Natural killer cell treated with Interleukin-12 subunit alpha and Interleukin-12 subunit beta and Interleukin-15 and Interleukin-18, amount 100 ng/mL, for 72 hours (primary cell): Measurements from ENCODE around the gene MAML3. TPM values are rescaled to one million over a fixed set of nuclear protein-coding genes. Genes with fewer than 3 reads are reported as not detected.

Experiments
- ATAC-seq, 2 donors: fragments of 150-1000 bp; cut with Tn5 transposase in 1 of 2; sonication (Bioruptor Pico), chemical (Tn5 transposase) in 1 of 2; 2 replicates each; pipeline ENCODE4 v1.10.0; 2021
- DNase-seq: peaks from one replicate; pipeline ENCODE4 v3.0.0; 2022; ENCODE audit warnings: low spot score
- H3K27ac Mint-ChIP-seq, 2 donors: 1 replicate in 1 of 2; 2 replicates in 1 of 2; pipeline ENCODE4 v1.8.0; 2022; ENCODE audit warnings: mixed read lengths in 2 of 2, mild to moderate bottlenecking in 1 of 2, moderate library complexity in 1 of 2
- H3K27me3 Mint-ChIP-seq, 2 donors: 1 replicate in 1 of 2; 2 replicates in 1 of 2; pipeline ENCODE4 v1.8.0; 2022; ENCODE audit warnings: mixed read lengths in 2 of 2
- H3K36me3 Mint-ChIP-seq: one replicate; pipeline ENCODE4 v1.8.0; 2022; ENCODE audit warnings: mixed read lengths
- H3K4me1 Mint-ChIP-seq, 2 donors: 1 replicate in 1 of 2; 2 replicates in 1 of 2; pipeline ENCODE4 v1.8.0; 2022; ENCODE audit warnings: low read depth in 2 of 2, mixed read lengths in 2 of 2, mild to moderate bottlenecking in 1 of 2
- H3K4me3 Mint-ChIP-seq: one replicate; pipeline ENCODE4 v1.8.0; 2022; ENCODE audit warnings: mixed read lengths
- H3K9me3 Mint-ChIP-seq: 2 replicates; pipeline ENCODE4 v1.8.0; 2022; ENCODE audit warnings: mixed read lengths
- total RNA-seq, 2 donors: library from RNA; stranded (reverse); gene quantifications; one replicate each; pipeline ENCODE4 v1.2.3, GENCODE V29; 2022

The MAML3 gene
- total RNA-seq, 2 donors from 2014 or later = 0.40 to 1.3 TPM

GRCh38 chr4:139761461-139761860 is 392.5 kb downstream of the MAML3 start:
- H3K27ac Mint-ChIP-seq = no peak overlapping the region
- DNase-seq (no peak), ATAC-seq (no peak)
- H3K4me3 Mint-ChIP-seq = no peak overlapping the region
- no peaks in the 10 kb centered on the region for H3K9me3 Mint-ChIP-seq
- peaks cover 5 to 13% of the 10 kb centered on the region in 2 donors for H3K27me3 Mint-ChIP-seq
- no peaks in the 10 kb centered on the region for H3K36me3 Mint-ChIP-seq
- peaks cover 0 to 5% of the 10 kb centered on the region in 2 donors for H3K4me1 Mint-ChIP-seq

- Mint-ChIP-seq H3K27ac (no peak overlapping the region), H3K4me3 (no peak overlapping the region), H3K36me3 (no peaks in the 10 kb centered on the region)
Measured at GRCh38 chr4:139760567-139760966, 393.4 kb downstream of the MAML3 start.

GRCh38 chr4:139759097-139759496 is 394.9 kb downstream of the MAML3 start:
- DNase-seq (no peak), ATAC-seq (no peak)
- no peak overlapping the region for H3K4me3 Mint-ChIP-seq
- H3K9me3 Mint-ChIP-seq = no peaks in the 10 kb centered on the region
- peaks cover 4 to 19% of the 10 kb centered on the region in 2 donors for H3K27me3 Mint-ChIP-seq
- H3K4me1 Mint-ChIP-seq = peaks cover 0 to 5% of the 10 kb centered on the region in 2 donors
- H3K36me3 Mint-ChIP-seq = no peaks in the 10 kb centered on the region
- H3K27ac Mint-ChIP-seq = peak overlapping the region in 1 of 2 donors; percentile 73

More at GRCh38 chr4:139760567-139760966, 393.4 kb downstream of the MAML3 start:
- ATAC-seq = no peak
- no peak for DNase-seq
- peaks cover 0 to 5% of the 10 kb centered on the region in 2 donors for H3K4me1 Mint-ChIP-seq
- no peaks in the 10 kb centered on the region for H3K9me3 Mint-ChIP-seq
- peaks cover 4 to 13% of the 10 kb centered on the region in 2 donors for H3K27me3 Mint-ChIP-seq

- Mint-ChIP-seq H3K27ac (no peak overlapping the region), H3K27me3 (peaks cover 4 to 19% of the 10 kb centered on the region in 2 donors), H3K36me3 (no peaks in the 10 kb centered on the region), H3K9me3 (no peaks in the 10 kb centered on the region), H3K4me3 (no peak overlapping the region), H3K4me1 (peaks cover 0 to 5% of the 10 kb centered on the region in 2 donors)
- DNase-seq (no peak), ATAC-seq (no peak)
Measured at GRCh38 chr4:139756391-139757180, 397.4 kb downstream of the MAML3 start.

GRCh38 chr4:139754938-139755337 is 399.0 kb downstream of the MAML3 start:
- H3K4me3 Mint-ChIP-seq = no peak overlapping the region
- H3K9me3 Mint-ChIP-seq = no peaks in the 10 kb centered on the region
- no peak overlapping the region for H3K27ac Mint-ChIP-seq
- no peaks in the 10 kb centered on the region for H3K36me3 Mint-ChIP-seq
- H3K4me1 Mint-ChIP-seq = peaks cover 0 to 5% of the 10 kb centered on the region in 2 donors
- ATAC-seq (no peak), DNase-seq (no peak)
- peaks cover 4 to 19% of the 10 kb centered on the region in 2 donors for H3K27me3 Mint-ChIP-seq

- DNase-seq = no peak
- no peaks in the 10 kb centered on the region for H3K9me3 Mint-ChIP-seq
- ATAC-seq = no peak
- H3K4me3 Mint-ChIP-seq = no peak overlapping the region
- H3K27ac Mint-ChIP-seq = no peak overlapping the region
- H3K36me3 Mint-ChIP-seq = no peaks in the 10 kb centered on the region
- H3K27me3 Mint-ChIP-seq = peaks cover 4 to 15% of the 10 kb centered on the region in 2 donors
- H3K4me1 Mint-ChIP-seq = peaks cover 0 to 5% of the 10 kb centered on the region in 2 donors
Measured at GRCh38 chr4:139753686-139754085, 400.3 kb downstream of the MAML3 start.

GRCh38 chr4:139749835-139750498 is 404.0 kb downstream of the MAML3 start:
- DNase-seq (no peak), ATAC-seq (no peak)
- H3K27me3 Mint-ChIP-seq = peaks cover 1 to 13% of the 10 kb centered on the region in 2 donors
- H3K4me3 Mint-ChIP-seq = no peak overlapping the region
- H3K9me3 Mint-ChIP-seq = no peaks in the 10 kb centered on the region
- H3K27ac Mint-ChIP-seq = no peak overlapping the region
- no peaks in the 10 kb centered on the region for H3K36me3 Mint-ChIP-seq
- H3K4me1 Mint-ChIP-seq = peaks cover 1 to 5% of the 10 kb centered on the region in 2 donors

GRCh38 chr4:139749338-139749737 is 404.6 kb downstream of the MAML3 start:
- Mint-ChIP-seq H3K27me3 (peaks cover 4 to 9% of the 10 kb centered on the region in 2 donors), H3K4me1 (peaks cover 3 to 5% of the 10 kb centered on the region in 2 donors), H3K9me3 (no peaks in the 10 kb centered on the region), H3K4me3 (no peak overlapping the region), H3K36me3 (no peaks in the 10 kb centered on the region), H3K27ac (no peak overlapping the region)
- ATAC-seq (no peak), DNase-seq (no peak)

- DNase-seq = no peak
- ATAC-seq = no peak
- H3K27ac Mint-ChIP-seq = no peak overlapping the region
- H3K36me3 Mint-ChIP-seq = no peaks in the 10 kb centered on the region
- H3K4me3 Mint-ChIP-seq = no peak overlapping the region
- peaks cover 4 to 9% of the 10 kb centered on the region in 2 donors for H3K27me3 Mint-ChIP-seq
- H3K9me3 Mint-ChIP-seq = no peaks in the 10 kb centered on the region
- peaks cover 3 to 5% of the 10 kb centered on the region in 2 donors for H3K4me1 Mint-ChIP-seq
Measured at GRCh38 chr4:139746431-139747171, 407.4 kb downstream of the MAML3 start.

- no peaks in the 10 kb centered on the region for H3K36me3 Mint-ChIP-seq
Measured at GRCh38 chr4:139745111-139745639, 408.8 kb downstream of the MAML3 start.

GRCh38 chr4:139744232-139744631 is 409.8 kb downstream of the MAML3 start:
- ATAC-seq (peak in 1 of 2 donors; percentile 11), DNase-seq (no peak)
- H3K4me3 Mint-ChIP-seq = no peak overlapping the region
- H3K4me1 Mint-ChIP-seq = peaks cover 3 to 5% of the 10 kb centered on the region in 2 donors
- H3K36me3 Mint-ChIP-seq = no peaks in the 10 kb centered on the region
- H3K27ac Mint-ChIP-seq = no peak overlapping the region
- peaks cover 4 to 9% of the 10 kb centered on the region in 2 donors for H3K27me3 Mint-ChIP-seq
- no peaks in the 10 kb centered on the region for H3K9me3 Mint-ChIP-seq

More at GRCh38 chr4:139745111-139745639, 408.8 kb downstream of the MAML3 start:
- Mint-ChIP-seq H3K27me3 (peaks cover 4 to 9% of the 10 kb centered on the region in 2 donors), H3K4me3 (no peak overlapping the region), H3K4me1 (peaks cover 3 to 5% of the 10 kb centered on the region in 2 donors), H3K9me3 (no peaks in the 10 kb centered on the region), H3K27ac (no peak overlapping the region)
- ATAC-seq (no peak), DNase-seq (no peak)

GRCh38 chr4:139743027-139743426 is 411.0 kb downstream of the MAML3 start:
- Mint-ChIP-seq H3K4me3 (no peak overlapping the region), H3K27ac (peak overlapping the region in 1 of 2 donors; percentile 13), H3K9me3 (no peaks in the 10 kb centered on the region), H3K27me3 (peaks cover 4 to 9% of the 10 kb centered on the region in 2 donors), H3K36me3 (no peaks in the 10 kb centered on the region), H3K4me1 (peaks cover under 1 to 3% of the 10 kb centered on the region in 2 donors)
- DNase-seq (no peak), ATAC-seq (no peak)

- Mint-ChIP-seq H3K4me3 (no peak overlapping the region), H3K27me3 (peaks cover 9 to 12% of the 10 kb centered on the region in 2 donors), H3K4me1 (peaks cover 0 to 3% of the 10 kb centered on the region in 2 donors), H3K9me3 (no peaks in the 10 kb centered on the region), H3K36me3 (no peaks in the 10 kb centered on the region), H3K27ac (no peak overlapping the region)
- DNase-seq (no peak), ATAC-seq (no peak)
Measured at GRCh38 chr4:139740531-139741041, 413.4 kb downstream of the MAML3 start.
